ENCODE data around the gene PGA5. TPM values are rescaled to one million over a fixed set of nuclear protein-coding genes. Genes with fewer than 3 reads are reported as not detected.

The PGA5 gene
- total RNA-seq, 4 donors from 2014 or later, result 0.86 TPM; not detected in 3

DNA sequence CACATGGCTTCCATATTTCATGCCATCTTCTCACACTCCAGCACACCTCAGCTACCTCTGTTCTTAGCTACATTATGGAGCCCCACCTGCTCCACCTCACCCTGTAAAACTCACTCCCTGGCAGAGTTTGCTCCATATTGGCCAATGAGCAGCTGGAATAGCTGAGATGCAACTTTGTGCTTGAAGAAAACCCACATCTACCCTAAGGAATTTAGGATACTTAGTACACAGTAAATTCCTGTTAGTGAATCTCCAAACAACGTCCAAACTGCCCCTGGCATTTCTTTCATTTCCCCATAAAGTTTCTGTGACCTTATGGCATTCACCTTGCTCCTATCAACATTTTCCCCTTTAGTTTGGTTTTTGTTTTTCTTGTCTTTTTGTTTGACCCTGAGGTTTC is 56.4 kb downstream of the PGA5 start:
- Histone ChIP-seq H3K27me3 (peaks cover 0 to 34% (median 7%) of the 10 kb centered on the region in 4 donors), H3K4me3 (no peak overlapping the region), H3K4me1 (peaks cover 35 to 43% (median 42%) of the 10 kb centered on the region in 4 donors), H3K36me3 (peaks cover 27 to 43% (median 37%) of the 10 kb centered on the region in 4 donors), H3K27ac (replicated peaks in 1 of 4) (peak overlapping the region; percentile 16 to 40 (median 36)), H3K9me3 (no peaks in the 10 kb centered on the region)
- intact Hi-C loops (cut with DNase I), result no loop called here
- TF ChIP-seq, protein P1, sequence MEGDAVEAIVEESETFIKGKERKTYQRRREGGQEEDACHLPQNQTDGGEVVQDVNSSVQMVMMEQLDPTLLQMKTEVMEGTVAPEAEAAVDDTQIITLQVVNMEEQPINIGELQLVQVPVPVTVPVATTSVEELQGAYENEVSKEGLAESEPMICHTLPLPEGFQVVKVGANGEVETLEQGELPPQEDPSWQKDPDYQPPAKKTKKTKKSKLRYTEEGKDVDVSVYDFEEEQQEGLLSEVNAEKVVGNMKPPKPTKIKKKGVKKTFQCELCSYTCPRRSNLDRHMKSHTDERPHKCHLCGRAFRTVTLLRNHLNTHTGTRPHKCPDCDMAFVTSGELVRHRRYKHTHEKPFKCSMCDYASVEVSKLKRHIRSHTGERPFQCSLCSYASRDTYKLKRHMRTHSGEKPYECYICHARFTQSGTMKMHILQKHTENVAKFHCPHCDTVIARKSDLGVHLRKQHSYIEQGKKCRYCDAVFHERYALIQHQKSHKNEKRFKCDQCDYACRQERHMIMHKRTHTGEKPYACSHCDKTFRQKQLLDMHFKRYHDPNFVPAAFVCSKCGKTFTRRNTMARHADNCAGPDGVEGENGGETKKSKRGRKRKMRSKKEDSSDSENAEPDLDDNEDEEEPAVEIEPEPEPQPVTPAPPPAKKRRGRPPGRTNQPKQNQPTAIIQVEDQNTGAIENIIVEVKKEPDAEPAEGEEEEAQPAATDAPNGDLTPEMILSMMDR (IDR thresholded peaks at IDR 0.05), result no peak
- no peak for TF ChIP-seq POLR2A (IDR thresholded peaks at IDR 0.05; ENCODE audit: low read depth)
- no peak for TF ChIP-seq EP300 (IDR thresholded peaks at IDR 0.05)
- TF ChIP-seq POLR2AphosphoS5 (IDR thresholded peaks at IDR 0.05), result no peak
- no peak for DNase-seq (ENCODE audit: extremely low spot score)
- 41% methylated on average over 1 of the region's 1 CpG for WGBS

DNA sequence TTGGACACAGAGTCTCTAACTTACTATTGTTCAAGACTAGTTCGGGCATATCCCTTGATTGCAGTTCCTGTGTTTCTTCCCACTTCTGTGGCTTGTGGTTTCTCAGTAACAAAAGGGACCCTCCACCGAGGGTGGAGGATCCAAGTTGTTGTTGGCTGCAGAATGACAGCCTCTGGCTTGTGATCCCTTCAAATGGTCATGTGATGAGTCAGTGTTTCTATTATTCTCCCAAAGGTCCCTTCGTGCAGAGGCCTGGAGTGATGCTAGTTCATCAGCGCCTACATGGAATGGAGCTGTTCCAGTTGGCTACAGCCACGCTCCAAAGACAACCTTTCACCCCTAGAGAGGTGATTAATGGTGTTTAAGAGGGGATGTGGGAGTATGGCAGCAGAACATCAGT is 56.8 kb downstream of the PGA5 start:
- TF ChIP-seq POLR2AphosphoS5 (IDR thresholded peaks at IDR 0.05) (peak in 1 of 2 donors; percentile 55), EP300 (IDR thresholded peaks at IDR 0.05) (no peak)
- DNase-seq (ENCODE audit: extremely low spot score), result no peak
- intact Hi-C loops (cut with DNase I), result no loop called here
- Histone ChIP-seq H3K36me3 (peaks cover 31 to 47% (median 41%) of the 10 kb centered on the region in 4 donors), H3K27ac (replicated peaks in 1 of 4) (peak overlapping the region in 2 of 4 donors; percentile 16 to 37), H3K27me3 (peaks cover 0 to 29% (median 7%) of the 10 kb centered on the region in 4 donors), H3K4me3 (no peak overlapping the region), H3K9me3 (no peaks in the 10 kb centered on the region), H3K4me1 (peaks cover 35 to 43% (median 42%) of the 10 kb centered on the region in 4 donors)
- 16% methylated on average over 5 of the region's 5 CpGs for WGBS

DNA sequence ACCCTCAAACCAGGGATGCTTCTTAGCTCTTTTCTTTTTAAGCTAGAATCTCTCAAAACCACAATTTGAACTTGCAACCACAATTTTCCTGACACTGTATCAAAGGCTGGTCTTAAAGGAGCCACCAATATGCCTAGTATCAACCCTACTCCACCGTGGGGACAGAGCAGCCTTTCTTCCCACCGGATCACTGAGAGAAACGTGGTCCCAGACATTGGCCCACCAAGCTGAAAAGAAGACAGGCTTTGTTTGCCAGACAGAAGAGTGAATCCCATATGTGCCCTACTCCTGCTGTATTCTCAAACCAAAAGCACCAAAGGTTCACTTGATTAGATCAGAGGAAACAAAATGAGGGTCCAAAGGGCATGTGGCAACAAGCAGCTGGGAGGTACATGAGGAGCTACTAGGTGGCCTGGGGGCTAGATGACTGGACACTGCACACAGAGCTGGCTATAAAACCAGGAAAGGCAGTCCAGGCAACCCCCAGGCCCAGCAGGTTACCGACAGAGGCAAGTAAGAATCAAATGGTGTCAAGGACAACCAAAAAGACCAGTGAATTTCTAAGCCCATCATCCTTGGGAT is 57.8 kb downstream of the PGA5 start:
- no peak for TF ChIP-seq EP300 (IDR thresholded peaks at IDR 0.05)
- TF ChIP-seq, protein P1 (IDR thresholded peaks at IDR 0.05), result no peak
- no peak for TF ChIP-seq POLR2AphosphoS5 (IDR thresholded peaks at IDR 0.05)
- TF ChIP-seq POLR2A (IDR thresholded peaks at IDR 0.05; ENCODE audit: low read depth), result no peak
- no peak for DNase-seq (ENCODE audit: extremely low spot score)
- Histone ChIP-seq H3K36me3 (peaks cover 41 to 58% (median 51%) of the 10 kb centered on the region in 4 donors), H3K27me3 (peaks cover 0 to 21% (median 7%) of the 10 kb centered on the region in 4 donors), H3K4me3 (no peak overlapping the region), H3K4me1 (peaks cover 33 to 40% (median 37%) of the 10 kb centered on the region in 4 donors), H3K9me3 (no peaks in the 10 kb centered on the region), H3K27ac (replicated peaks in 1 of 4) (no peak overlapping the region)
- intact Hi-C loops (cut with DNase I), result no loop called here
- 94% methylated on average over 4 of the region's 4 CpGs for WGBS

Other genes with a start within 250 kb of the PGA5 start
- gene CD5, start 138.7 kb upstream of the PGA5 start, total RNA-seq, result 1 to 10 TPM in 1 of 4 donors, under 1 TPM in 3; 0.11 to 1.3 (median 0.34) TPM
- 10 to 100 TPM; 29.1 to 43.5 (median 38.1) TPM for gene VPS37C, start 79.7 kb upstream of the PGA5 start, total RNA-seq
- under 1 TPM in 1 of 4 donors, not detected in 3; 0.33 TPM for gene PGA3, start 37.7 kb upstream of the PGA5 start, total RNA-seq
- 1 to 10 TPM in 2 of 4 donors, not detected in 2; 1.1 to 2.2 TPM for gene PGA4, start 18.8 kb upstream of the PGA5 start, total RNA-seq
- 1 to 10 TPM in 1 of 4 donors, under 1 TPM in 3; 0.32 to 1.4 (median 0.58) TPM for gene VWCE, start 54.1 kb downstream of the PGA5 start, total RNA-seq
- gene DDB1, start 91.9 kb downstream of the PGA5 start, total RNA-seq, result 100 to 1,000 TPM; 102 to 164 (median 118) TPM
- gene TKFC, start 92.1 kb downstream of the PGA5 start, total RNA-seq, result 10 to 100 TPM; 12.9 to 24.2 (median 14.8) TPM
- gene CYB561A3, start 120.7 kb downstream of the PGA5 start, total RNA-seq, result 10 to 100 TPM; 23.7 to 35.3 (median 31.6) TPM
- 10 to 100 TPM; 10.4 to 22.7 (median 15.9) TPM for gene TMEM138, start 121.2 kb downstream of the PGA5 start, total RNA-seq
- gene TMEM216, start 151.4 kb downstream of the PGA5 start, total RNA-seq, result 10 to 100 TPM in 1 of 4 donors, 1 to 10 TPM in 3; 6.2 to 12.3 (median 8.2) TPM
- gene CPSF7, start 188.8 kb downstream of the PGA5 start, total RNA-seq, result 10 to 100 TPM; 29.9 to 45.2 (median 40.7) TPM
- 10 to 100 TPM; 29.0 to 71.0 (median 48.3) TPM for gene SDHAF2, start 188.9 kb downstream of the PGA5 start, total RNA-seq

Measured in esophagus muscularis mucosa (tissue), 4 donors.